Measurements from ENCODE around the gene SH3BP1.

The SH3BP1 gene

GRCh38 chr22:37681556-37682049 lies 42.1 kb downstream of the SH3BP1 start:
- Histone ChIP-seq H3K36me3 (ENCODE audit: control insufficient read depth, insufficient read depth, low read length) (peaks cover 10% of the 10 kb centered on the region), H3K4me3 (replicated peaks; ENCODE audit: low read depth, low read length) (no peak overlapping the region), H3K27me3 (replicated peaks; ENCODE audit: control insufficient read depth, insufficient read depth, low read length) (no peaks in the 10 kb centered on the region)
- DNase-seq (ENCODE audit: extremely low read depth, insufficient read length), result peak; percentile 43
- TF ChIP-seq CTCF (IDR thresholded peaks at IDR 0.05; ENCODE audit: insufficient read depth, low read length, poor library complexity, severe bottlenecking), result peak; percentile 93

DNA sequence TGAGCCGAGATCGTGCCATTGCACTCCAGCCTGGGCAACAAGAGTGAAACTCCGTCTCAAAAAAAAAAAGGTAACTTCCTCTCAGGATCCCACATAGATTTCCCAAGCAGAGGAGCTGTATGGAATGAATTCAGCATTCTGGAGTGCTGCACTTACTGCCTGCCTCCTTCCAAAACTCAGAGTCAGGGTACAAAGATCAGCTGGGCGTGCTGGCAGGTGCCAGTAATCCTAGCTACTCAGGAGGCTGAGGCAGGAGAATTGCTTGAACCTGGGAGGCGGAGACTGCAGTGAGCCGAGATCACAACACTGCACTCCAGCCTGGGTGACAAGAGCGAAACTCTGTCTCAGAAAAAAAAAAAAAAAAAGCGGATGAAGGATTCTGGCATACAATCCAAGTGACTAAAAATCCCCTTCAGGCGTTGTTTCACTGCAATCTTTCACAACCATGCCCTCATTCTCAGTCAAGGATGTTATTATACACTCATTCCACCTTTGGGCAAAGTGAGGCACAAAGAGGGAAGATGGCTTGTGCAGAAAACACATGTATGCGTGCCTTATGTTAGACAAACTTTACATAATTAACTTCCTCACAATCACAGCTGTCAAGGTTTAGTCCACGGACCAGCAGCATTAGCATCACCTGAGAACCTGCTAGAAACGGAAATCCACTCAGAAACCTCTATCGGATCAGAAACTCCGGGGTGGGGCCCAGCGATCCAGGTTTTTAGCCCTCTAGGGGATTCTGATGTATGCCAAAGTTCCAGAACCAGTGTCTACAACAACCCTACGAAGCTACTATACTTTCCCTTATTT lies 45.5 kb downstream of the SH3BP1 start:
- DNase-seq (ENCODE audit: extremely low read depth, insufficient read length), result no peak
- Histone ChIP-seq H3K4me3 (replicated peaks; ENCODE audit: low read depth, low read length) (no peak overlapping the region), H3K27me3 (replicated peaks; ENCODE audit: control insufficient read depth, insufficient read depth, low read length) (no peaks in the 10 kb centered on the region), H3K36me3 (ENCODE audit: control insufficient read depth, insufficient read depth, low read length) (peaks cover 10% of the 10 kb centered on the region)
- no peak for TF ChIP-seq CTCF (IDR thresholded peaks at IDR 0.05; ENCODE audit: insufficient read depth, low read length, poor library complexity, severe bottlenecking)

DNA sequence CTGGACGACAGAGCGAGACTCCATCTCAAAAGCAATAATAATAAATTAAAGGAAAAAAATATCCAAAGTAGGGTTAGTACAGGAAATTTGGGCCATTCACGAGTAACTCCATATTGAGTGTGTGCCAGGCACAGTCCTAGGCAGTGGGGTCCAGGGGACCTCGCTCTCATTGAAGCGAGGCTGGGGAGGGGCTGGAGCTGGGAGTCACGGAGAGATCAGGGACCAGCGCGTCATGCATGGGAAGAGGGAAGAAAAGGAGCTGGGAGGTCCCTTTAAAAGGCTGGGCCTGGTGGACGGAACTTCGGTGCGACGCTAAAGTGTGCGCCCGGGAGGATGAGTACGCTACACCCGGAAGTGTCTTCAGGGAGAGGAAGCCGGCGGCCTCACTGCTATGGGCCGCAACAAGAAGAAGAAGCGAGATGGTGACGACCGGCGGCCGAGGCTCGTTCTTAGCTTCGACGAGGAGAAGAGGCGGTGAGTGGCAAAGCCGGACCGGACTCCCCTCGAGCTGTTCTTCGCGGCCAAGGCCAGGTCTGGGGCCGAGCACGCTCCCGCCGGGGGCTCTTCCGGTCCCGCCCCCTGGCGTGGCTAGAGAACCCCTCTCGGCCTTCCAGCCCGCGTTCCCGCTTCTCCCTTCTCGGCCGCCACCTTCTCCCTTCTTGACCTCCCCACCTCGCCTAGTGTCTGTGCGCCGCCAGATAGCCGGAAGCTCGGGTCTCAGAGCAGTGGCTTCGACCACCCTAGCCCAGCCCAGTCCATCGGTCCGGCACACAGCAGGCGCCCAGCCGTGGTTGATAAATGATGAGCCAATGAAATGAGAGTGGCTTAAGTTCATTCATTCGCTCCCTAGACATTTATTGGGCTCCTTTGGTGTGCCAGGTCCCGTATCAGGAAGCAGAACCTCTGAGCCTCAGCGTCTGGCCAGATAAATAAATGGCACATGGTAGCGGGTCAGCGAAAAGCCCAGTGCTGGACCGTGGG lies 46.8 kb downstream of the SH3BP1 start, which contains the start of gene NOL12:
TSS of gene NOL12 (plus strand) at position 342 of the 981 bp plus-strand sequence. CDS start at position 392, 50 bp downstream.
- Histone ChIP-seq H3K36me3 (ENCODE audit: control insufficient read depth, insufficient read depth, low read length) (peaks cover 12% of the 10 kb centered on the region), H3K27me3 (replicated peaks; ENCODE audit: control insufficient read depth, insufficient read depth, low read length) (no peaks in the 10 kb centered on the region), H3K4me3 (replicated peaks; ENCODE audit: low read depth, low read length) (peak within 1 kb of the TSS; percentile 82)
- peak; percentile 89 for DNase-seq (ENCODE audit: extremely low read depth, insufficient read length)
- no peak for TF ChIP-seq CTCF (IDR thresholded peaks at IDR 0.05; ENCODE audit: insufficient read depth, low read length, poor library complexity, severe bottlenecking)

GRCh38 chr22:37690407-37690806 lies 50.9 kb downstream of the SH3BP1 start:
- Histone ChIP-seq H3K36me3 (ENCODE audit: control insufficient read depth, insufficient read depth, low read length) (peaks cover 22% of the 10 kb centered on the region), H3K4me3 (replicated peaks; ENCODE audit: low read depth, low read length) (no peak overlapping the region), H3K27me3 (replicated peaks; ENCODE audit: control insufficient read depth, insufficient read depth, low read length) (no peaks in the 10 kb centered on the region)
- no peak for TF ChIP-seq CTCF (IDR thresholded peaks at IDR 0.05; ENCODE audit: insufficient read depth, low read length, poor library complexity, severe bottlenecking)
- DNase-seq (ENCODE audit: extremely low read depth, insufficient read length), result no peak

DNA sequence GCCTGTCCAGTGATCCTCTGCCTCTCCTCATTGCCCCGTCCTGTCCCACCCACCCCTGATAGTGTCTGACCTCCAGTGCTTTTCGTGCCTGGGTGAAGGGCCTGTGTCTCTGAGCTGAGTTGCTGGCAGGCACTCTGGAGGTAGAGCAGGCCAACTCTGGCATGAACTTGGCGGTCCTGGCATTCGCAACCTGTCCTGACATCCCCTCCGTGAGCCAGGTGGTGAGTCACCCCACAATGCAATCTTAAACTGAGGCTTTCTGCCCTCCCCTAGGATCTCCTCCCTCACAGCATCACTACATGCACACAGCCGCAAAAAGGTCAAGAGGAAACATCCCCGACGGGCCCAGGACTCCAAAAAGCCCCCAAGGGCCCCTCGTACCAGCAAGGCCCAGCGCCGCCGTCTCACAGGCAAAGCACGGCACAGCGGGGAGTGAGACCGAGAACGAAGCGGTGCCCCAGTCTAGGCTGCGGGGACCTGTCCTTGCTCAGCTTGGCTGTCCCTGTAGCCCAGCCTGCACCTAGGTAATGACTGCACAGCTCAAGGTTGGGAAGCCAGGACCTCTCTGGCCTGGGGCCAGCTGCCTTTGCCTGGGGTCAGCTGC lies 51.5 kb downstream of the SH3BP1 start:
- H3K27me3 ChIP-seq (replicated peaks; ENCODE audit: control insufficient read depth, insufficient read depth, low read length), result no peaks in the 10 kb centered on the region
- no peak for TF ChIP-seq CTCF (IDR thresholded peaks at IDR 0.05; ENCODE audit: insufficient read depth, low read length, poor library complexity, severe bottlenecking)
- peaks cover 22% of the 10 kb centered on the region for H3K36me3 ChIP-seq (ENCODE audit: control insufficient read depth, insufficient read depth, low read length)
- no peak overlapping the region for H3K4me3 ChIP-seq (replicated peaks; ENCODE audit: low read depth, low read length)
- DNase-seq (ENCODE audit: extremely low read depth, insufficient read length), result no peak
